ENCODE data around the gene KRTAP1-3. TPM values are rescaled to one million over a fixed set of nuclear protein-coding genes. Genes with fewer than 3 reads are reported as not detected.
"Not testable (repeated sequence)": the region's sequence is repeated elsewhere in the genome, so short reads cannot be mapped to it uniquely, and the experiment has no call there.

Gene KRTAP1-3
- total RNA-seq (2012; rRNA removed) (not detected in 2 replicates), polyA plus RNA-seq (2012; rRNA removed) (not detected in 2 replicates), Bru-seq, nascent RNA (not detected), BruChase-seq, experiment 1, labeled RNA remaining after a 6-hour chase (not detected), BruChase-seq, experiment 2, labeled RNA remaining after a 2-hour chase (not detected)
- not detected in 2 replicates for polyA plus RNA-seq (2012; cell fraction: cytosol; rRNA removed)
- not detected in 2 replicates for polyA plus RNA-seq (2012; cell fraction: nucleus; rRNA removed; ENCODE audit: low replicate concordance)
- long read RNA-seq = 0 reads

- H3K9me1 ChIP-seq (ENCODE audit: insufficient read depth, low read length); H4K5ac ChIP-seq (ENCODE audit: low read depth, low read length); H3K4ac ChIP-seq (ENCODE audit: low read depth, low read length); dilution Hi-C loops (cut with HindIII; ENCODE audit: low sequenced_read_pairs, unreplicated experiment); H2AFZ ChIP-seq (replicated peaks; ENCODE audit: low read length, poor library complexity); H3K4me1 ChIP-seq (ENCODE audit: control insufficient read depth, insufficient read depth, low read length); H3K56ac ChIP-seq (ENCODE audit: extremely low read depth, insufficient read depth, low read length); CTCF ChIA-PET; H4K8ac ChIP-seq (ENCODE audit: low read depth in 2 of 2, low read length in 2 of 2); H2BK120ac ChIP-seq (ENCODE audit: low read depth, low read length); H2AK9ac ChIP-seq (replicated peaks; ENCODE audit: low read depth, low read length, poor library complexity); H3K9me3 ChIP-seq (ENCODE audit: control insufficient read depth, insufficient read depth, low read length); H3K36me3 ChIP-seq (ENCODE audit: control insufficient read depth, insufficient read depth, low read length); in situ Hi-C loops (cut with MboI; ENCODE audit: low sequenced_read_pairs); H3K9ac ChIP-seq (ENCODE audit: low read depth, low read length); H3K18ac ChIP-seq (ENCODE audit: low read depth, low read length); DNase-seq; H3K14ac ChIP-seq (replicated peaks; ENCODE audit: low read depth, low read length); POLR2A ChIA-PET (ENCODE audit: unreplicated experiment); H3K79me1 ChIP-seq (ENCODE audit: low read depth in 1 of 2, low read length in 2 of 2); BruUV-seq (replicated peaks); H2AK5ac ChIP-seq (ENCODE audit: low read depth, low read length); H2BK20ac ChIP-seq (ENCODE audit: low read depth, low read length); H3K27me3 ChIP-seq (ENCODE audit: control insufficient read depth, insufficient read depth, low read length); H4K91ac ChIP-seq (ENCODE audit: insufficient read depth, low read depth, low read length); intact Hi-C loops (cut with micrococcal nuclease); H2BK5ac ChIP-seq (ENCODE audit: low read depth, low read length, poor library complexity, severe bottlenecking); H3K4me3 ChIP-seq (ENCODE audit: insufficient read depth, low read depth, low read length); ATAC-seq (ENCODE audit: low read depth); H3K27ac ChIP-seq (ENCODE audit: insufficient read depth, low read length); H4K20me1 ChIP-seq (ENCODE audit: insufficient read depth, low read length); H3K23ac ChIP-seq (ENCODE audit: low read depth, low read length); H3K4me2 ChIP-seq (ENCODE audit: low read depth, low read length): not testable (repeated sequence)
- 71% methylated on average over 1 of the region's 10 CpGs; no CpG with 5 or more reads in 1 of the 2 experiments for WGBS, 2 experiments (ENCODE audit: extremely low coverage in 2 of 2, insufficient read length in 1 of 2)
- 0 out of 3 replicates have a peak within 1 kb of the TSS, but pooled peaks have one; percentile 20 for H2BK15ac ChIP-seq (ENCODE audit: low read depth, low read length)
Measured at GRCh38 chr17:41034346-41034935, at the start of gene KRTAP1-3. Gene KRTAP1-3, minus strand, starts transcription at chr17:41034874. Its CDS starts 53 bp downstream, at chr17:41034821.

GRCh38 chr17:41084100-41084856 is 49.6 kb upstream of the KRTAP1-3 start, which contains the start of gene KRTAP4-7:
Gene KRTAP4-7, plus strand, starts transcription at chr17:41084150. Its CDS starts 57 bp downstream, at chr17:41084207.
- DNase-seq; in situ Hi-C loops (cut with MboI; ENCODE audit: low sequenced_read_pairs); H3K9me3 ChIP-seq (ENCODE audit: control insufficient read depth, insufficient read depth, low read length); POLR2A ChIA-PET (ENCODE audit: unreplicated experiment); BruUV-seq (replicated peaks); H2AK9ac ChIP-seq (replicated peaks; ENCODE audit: low read depth, low read length, poor library complexity); H3K27ac ChIP-seq (ENCODE audit: insufficient read depth, low read length); H3K36me3 ChIP-seq (ENCODE audit: control insufficient read depth, insufficient read depth, low read length); dilution Hi-C loops (cut with HindIII; ENCODE audit: low sequenced_read_pairs, unreplicated experiment); H4K20me1 ChIP-seq (ENCODE audit: insufficient read depth, low read length); H3K9ac ChIP-seq (ENCODE audit: low read depth, low read length); H3K27me3 ChIP-seq (ENCODE audit: control insufficient read depth, insufficient read depth, low read length); H3K9me1 ChIP-seq (ENCODE audit: insufficient read depth, low read length); H2AFZ ChIP-seq (replicated peaks; ENCODE audit: low read length, poor library complexity); H3K79me1 ChIP-seq (ENCODE audit: low read depth in 1 of 2, low read length in 2 of 2); H3K4me3 ChIP-seq (ENCODE audit: insufficient read depth, low read depth, low read length); ATAC-seq (ENCODE audit: low read depth); intact Hi-C loops (cut with micrococcal nuclease); H3K4me1 ChIP-seq (ENCODE audit: control insufficient read depth, insufficient read depth, low read length): not testable (repeated sequence)
- peak within 1 kb of the TSS; percentile 74 to 79 for H4K8ac ChIP-seq (ENCODE audit: low read depth in 2 of 2, low read length in 2 of 2)
- H3K4ac ChIP-seq (ENCODE audit: low read depth, low read length) = peak within 1 kb of the TSS; percentile 88
- peak within 1 kb of the TSS; percentile 45; the same call in 1 of the 2 replicates for H3K23ac ChIP-seq (ENCODE audit: low read depth, low read length)
- peak within 1 kb of the TSS; percentile 72 for H3K14ac ChIP-seq (replicated peaks; ENCODE audit: low read depth, low read length)
- WGBS, 2 experiments (ENCODE audit: extremely low coverage in 2 of 2, insufficient read length in 1 of 2) = 60% methylated on average over 1 of the region's 14 CpGs; no CpG with 5 or more reads in 1 of the 2 experiments
- H4K91ac ChIP-seq (ENCODE audit: insufficient read depth, low read depth, low read length) = peak within 1 kb of the TSS; percentile 89
- peak within 1 kb of the TSS; percentile 42; the same call in 1 of the 2 replicates for H4K5ac ChIP-seq (ENCODE audit: low read depth, low read length)
- CTCF ChIA-PET = interaction anchor here (0.6 kb wide), 1 partner anchor 10 kb away, joined by 4 read pairs; no protein-coding TSS in a partner anchor
- H3K56ac ChIP-seq (ENCODE audit: extremely low read depth, insufficient read depth, low read length) = peak within 1 kb of the TSS; percentile 11; the same call in 1 of the 2 replicates
- peak within 1 kb of the TSS; percentile 59; the same call in 1 of the 2 replicates for H3K4me2 ChIP-seq (ENCODE audit: low read depth, low read length)
- H2AK5ac ChIP-seq (ENCODE audit: low read depth, low read length) = peak within 1 kb of the TSS; percentile 96
- H2BK5ac ChIP-seq (ENCODE audit: low read depth, low read length, poor library complexity, severe bottlenecking) = peak within 1 kb of the TSS; percentile 95
- H3K18ac ChIP-seq (ENCODE audit: low read depth, low read length) = peak within 1 kb of the TSS; percentile 69; the same call in 1 of the 2 replicates
- H2BK15ac ChIP-seq (ENCODE audit: low read depth, low read length) = peak within 1 kb of the TSS; percentile 90; the same call in 2 of the 3 replicates
- H2BK20ac ChIP-seq (ENCODE audit: low read depth, low read length) = peak within 1 kb of the TSS; percentile 85
- H2BK120ac ChIP-seq (ENCODE audit: low read depth, low read length) = peak within 1 kb of the TSS; percentile 93

All from IMR-90 (cell line).